CD4-positive, alpha-beta T cell treated with Interleukin-6 for 4 hours (primary cell): ENCODE data around the gene PLCH1.

Experiments used
- DNase-seq: peaks from one replicate; pipeline ENCODE4 v3.0.0-alpha.2; 2020; ENCODE audit warnings: mixed read lengths

PLCH1 gene

DNA sequence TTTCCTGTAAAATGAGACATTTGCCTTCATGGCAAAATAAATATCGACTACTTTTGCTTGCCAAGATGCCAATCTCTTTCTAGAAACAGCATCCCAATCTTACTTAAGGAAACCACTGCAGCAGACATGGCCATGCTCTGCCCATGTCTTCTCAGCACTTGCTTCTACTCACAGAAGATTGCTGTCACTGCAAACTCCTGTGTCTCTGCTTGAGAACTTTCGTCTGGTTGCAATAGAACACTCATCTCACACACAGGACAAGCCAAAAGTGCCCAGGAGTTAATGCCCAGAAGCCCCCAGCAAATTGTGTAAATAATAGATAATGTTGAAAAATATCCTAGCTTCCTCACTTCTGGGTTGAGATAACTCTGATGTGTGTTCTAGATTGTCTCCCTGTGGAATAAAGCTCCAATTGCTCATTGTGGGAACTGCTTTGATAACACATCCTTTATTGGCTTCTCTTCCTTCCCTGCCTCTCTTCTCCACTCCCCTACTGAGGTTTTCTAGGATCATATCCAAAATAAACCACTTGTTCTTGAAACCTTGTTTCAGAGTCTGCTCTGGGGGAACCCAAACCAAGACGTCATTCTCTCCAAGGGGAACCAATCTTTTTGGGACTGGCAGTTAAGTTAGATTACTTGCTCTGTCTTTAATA is 295.1 kb downstream of the PLCH1 start:
- no peak for DNase-seq

DNA sequence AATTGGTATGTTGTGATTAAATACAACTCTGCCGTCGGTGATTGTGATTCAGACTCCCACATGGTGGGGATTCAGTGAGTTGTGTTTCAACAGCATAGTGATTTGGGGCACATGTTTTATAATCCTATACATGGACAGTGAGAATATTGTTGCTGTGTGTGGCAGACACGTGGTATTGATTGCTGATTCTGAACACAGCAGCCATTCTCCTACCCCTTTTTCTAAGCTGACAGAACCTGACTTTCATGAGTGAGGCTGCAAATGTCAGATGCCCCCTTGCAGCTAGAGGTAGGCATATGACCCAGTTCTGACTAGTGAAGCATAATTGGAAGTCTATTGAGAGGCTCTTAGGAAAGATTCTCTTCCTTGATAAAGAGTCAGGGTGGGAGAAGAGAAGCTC is 296.3 kb downstream of the PLCH1 start:
- no peak for DNase-seq

DNA sequence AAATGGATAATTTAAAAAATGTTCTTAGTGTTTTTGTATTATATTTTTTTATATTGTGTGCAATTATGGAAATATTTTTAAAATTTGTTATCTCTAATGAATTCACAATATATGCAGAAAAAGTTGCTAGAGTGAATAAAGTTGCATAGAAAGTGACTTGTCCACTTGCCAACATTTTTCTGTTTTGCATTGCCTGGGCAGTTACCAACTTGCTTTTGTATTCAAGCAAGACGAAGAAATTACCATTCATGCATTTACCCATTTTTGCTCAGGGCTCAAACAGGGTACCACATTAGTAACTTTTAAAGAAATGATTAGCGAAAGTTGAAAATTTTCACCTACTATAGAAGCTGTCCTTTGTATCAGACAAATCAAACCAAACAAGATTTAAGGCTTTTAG is 298.5 kb downstream of the PLCH1 start:
- no peak for DNase-seq

DNA sequence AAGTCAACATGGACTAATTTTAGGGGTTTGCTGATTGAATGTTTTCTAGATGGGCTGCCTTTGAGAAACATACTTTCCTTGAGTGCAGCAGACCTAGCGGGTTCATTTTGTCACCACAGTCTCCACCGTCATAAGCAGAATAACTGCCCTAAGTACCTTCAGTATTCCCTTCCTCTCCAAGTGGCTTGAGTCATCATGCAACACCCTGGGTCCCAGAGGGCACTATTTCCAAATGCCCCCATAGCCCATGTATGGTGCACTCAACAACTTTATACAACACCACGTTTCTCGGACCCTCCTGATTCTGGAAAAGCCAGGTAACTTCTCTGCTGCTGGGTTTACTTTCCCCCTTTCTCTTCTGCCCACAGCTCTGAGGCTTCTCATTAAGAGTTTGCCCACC is 300.1 kb downstream of the PLCH1 start:
- no peak for DNase-seq

DNA sequence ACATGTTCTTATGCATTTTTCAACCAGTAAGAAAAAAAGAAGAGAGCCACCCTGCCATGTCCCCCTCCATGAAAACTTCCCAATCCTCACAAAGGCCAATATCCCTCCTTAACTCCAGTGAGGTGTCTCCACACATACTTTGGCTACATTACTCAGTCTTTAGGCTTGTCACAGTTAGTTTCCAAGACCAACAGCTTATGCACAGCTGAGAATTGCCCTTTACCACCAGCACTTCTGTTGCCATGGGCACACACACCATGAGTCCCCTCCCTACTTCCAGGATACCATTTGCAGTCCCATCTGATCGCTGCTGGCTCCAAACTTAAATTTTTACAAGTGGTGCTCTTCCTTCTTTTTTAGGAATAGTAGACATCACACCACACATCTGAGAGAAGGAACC is 301.1 kb downstream of the PLCH1 start:
- DNase-seq: no peak

DNA sequence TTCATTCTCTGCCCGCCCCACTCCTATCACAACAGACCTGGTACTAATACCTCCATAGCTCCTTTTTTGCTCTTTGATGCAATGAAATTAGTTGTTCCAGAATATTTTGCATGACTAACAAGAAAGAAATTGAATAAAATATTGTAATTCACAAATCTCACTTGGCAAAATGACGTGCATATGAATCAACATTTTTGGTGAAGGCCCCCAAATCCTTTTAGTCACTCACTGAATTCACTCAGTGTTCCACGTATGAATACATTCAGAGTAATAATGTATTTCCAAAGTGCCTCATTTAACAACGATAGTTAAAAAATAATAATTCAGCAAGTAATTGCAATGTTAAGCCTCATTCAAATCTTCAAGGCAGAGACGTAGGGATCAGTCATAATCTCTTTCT is 302.8 kb downstream of the PLCH1 start:
- no peak for DNase-seq

DNA sequence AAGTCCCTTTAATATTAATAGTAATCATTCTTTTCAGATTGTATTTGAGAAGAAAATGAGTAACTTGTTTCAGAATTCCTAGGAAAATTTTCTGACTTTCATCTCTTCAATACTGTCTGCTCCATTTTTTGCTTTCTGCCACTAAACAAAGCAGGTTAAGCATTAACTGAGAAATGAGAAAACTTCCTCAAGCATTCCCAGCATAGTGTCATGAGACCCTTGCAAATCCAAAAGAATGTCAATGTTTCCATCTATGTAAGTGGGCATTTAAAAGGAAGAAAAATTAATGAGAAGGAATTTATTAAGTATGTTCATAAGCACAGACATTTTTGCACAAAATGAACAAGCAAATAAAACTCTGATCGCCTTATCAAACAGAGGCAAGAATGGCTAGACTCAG is 303.4 kb downstream of the PLCH1 start:
- no peak for DNase-seq

DNA sequence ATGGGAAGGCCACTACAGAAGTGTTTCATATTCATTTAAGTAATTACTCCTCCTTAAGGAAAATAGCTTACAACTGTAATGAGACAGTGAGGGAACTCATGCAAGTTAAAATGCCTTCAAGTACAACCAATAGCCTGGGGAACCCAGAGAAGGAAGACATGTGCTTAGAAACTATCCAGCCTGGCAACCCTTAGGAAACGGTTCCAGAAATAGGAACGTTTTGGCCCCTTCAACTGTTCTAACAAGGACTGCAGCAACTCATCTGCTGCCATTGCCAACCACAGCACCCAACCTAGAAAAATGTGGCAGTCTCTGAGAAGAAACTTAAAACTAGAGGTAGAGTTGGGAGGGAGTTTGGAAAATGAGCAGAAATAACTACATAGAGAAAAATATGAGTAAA is 303.8 kb downstream of the PLCH1 start:
- no peak for DNase-seq

DNA sequence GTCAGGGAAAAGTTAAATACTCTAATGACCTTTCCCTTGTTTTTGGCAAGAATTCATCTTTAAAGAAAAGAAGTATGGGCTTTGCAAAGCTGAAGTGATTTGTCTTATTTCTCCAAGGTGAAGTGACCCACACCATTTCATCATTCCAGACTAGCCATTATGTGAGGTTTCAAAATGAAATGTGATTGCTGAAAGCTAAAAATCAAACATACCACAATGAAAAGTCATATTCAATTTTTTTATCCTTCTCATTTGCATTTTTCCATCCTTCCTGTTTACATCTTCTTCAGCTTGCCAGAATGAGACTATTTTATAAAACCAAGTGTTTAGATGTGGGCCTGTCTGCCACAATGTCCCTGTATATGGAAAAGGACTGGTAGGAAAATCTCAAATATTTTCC is 309.1 kb downstream of the PLCH1 start:
- no peak for DNase-seq

DNA sequence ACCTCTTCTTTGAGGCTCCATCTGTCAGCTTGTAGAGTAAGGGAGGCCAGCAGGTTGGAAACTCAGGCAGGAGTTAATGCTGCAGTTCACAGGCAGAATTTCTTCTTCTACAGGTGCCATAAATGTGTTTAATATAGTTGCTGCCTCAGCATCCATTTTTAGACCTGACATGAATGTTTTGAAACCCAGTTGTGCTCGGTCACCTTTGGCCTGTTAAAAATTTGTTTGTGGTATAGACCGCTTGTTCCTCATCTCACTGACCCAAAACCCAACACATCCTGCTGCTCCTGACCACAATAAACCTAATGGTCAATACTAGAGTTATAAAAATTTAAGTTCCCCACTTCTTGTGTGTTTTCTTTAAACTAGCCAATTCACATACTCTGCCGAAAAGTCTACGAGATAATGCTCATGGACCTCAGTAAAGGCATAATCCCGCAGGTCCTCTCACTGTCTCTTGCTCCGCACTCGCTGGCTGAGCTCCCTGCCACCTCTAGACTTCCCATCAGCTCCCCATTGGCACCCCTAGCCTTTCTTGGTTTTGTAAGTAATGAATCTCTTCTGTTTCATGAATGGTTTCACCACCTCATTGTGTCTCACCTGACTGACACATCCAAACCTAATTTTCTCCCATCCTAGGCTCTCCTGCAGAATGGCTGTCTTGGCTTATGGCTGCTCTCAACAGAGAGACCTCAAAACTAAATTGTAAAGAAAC is 312.9 kb downstream of the PLCH1 start:
- DNase-seq: no peak

DNA sequence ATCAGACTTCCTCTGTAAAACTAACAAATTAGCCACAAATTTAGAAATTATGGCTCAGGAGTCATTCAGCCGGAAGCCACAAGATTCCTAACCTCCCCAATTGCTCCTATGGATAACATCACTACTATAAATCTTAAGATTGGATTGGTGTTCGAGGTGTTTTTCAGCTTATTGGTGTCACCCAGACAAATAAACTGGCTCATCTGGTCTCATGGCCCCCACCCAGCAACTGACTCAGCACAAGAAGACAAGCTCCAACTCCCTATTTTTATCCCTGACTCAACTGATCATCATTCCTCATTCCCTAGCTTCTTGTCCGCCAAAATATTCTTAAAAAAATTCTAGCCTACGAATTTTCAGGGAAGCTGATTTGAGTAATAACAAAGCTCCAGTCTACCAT is 316.3 kb downstream of the PLCH1 start:
- DNase-seq: no peak

DNA sequence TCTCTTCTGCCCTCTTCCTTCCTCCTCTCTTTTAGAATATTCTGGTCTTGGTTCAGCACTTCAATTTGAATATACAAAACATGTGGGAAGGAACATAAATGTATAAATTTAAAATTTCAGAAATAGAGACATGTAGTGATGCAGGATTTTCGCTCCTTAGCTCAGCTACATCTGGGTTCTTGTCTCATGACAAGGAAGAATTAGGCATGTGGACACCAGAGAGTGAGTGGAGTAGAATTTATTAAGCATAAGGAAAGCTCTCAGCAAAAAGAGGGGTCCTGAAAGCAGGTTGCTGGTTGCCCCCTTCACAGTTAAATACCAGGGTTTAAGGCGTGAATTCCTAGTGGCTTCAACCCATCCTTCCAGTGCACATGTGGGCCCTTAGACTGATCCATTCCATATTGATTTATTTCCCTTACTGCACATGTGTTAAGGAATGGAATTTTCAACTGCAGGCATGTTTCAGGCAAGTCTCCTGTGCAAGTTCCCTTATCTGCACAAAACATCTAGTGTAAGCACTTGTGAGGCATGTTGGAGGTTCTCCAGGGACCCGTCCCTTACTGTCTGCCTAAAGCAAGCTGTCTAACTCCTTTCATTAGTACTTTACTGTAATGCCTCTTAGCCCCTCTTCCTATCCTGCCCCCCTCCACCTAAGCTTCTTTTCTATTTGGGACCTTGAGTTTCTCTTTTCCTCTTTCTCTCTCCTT is 318.2 kb downstream of the PLCH1 start:
- no peak for DNase-seq

DNA sequence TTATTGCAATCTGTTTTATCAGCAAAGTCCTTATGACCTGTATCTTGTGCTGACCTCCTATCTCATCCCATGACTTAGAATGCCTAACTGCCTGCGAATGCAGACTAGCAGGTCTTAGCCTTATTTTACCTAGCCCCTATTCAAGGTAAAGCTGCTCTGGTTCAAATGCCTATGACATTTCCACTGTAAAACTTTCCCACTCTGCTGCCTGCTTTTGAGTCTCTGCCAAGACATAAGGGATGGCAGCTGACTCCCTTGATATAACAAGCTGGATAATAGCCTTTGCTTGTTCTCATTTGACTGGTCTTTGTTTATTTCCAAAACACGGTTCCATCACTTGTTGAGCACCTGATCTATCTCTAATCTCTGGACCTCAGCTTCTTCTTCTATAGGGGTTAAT is 319.5 kb downstream of the PLCH1 start:
- no peak for DNase-seq

DNA sequence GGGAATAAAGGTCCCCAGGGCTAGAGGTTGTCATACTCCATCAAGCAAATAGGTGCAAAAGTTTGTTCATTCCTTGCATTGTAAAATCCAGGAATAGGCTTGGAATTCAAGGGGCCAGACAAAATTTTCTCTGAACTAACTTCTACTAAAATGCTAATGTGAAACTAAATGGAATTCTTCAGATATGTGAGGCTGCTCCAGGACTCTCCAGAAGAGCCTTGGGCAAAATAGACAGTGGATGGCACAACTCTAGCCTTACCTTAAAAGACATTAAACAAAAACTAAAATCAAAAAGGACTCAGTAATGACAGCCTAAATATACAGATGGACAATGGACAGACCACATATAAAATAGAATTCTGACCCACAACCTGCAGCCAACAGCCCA is 320.6 kb downstream of the PLCH1 start:
- DNase-seq: no peak

DNA sequence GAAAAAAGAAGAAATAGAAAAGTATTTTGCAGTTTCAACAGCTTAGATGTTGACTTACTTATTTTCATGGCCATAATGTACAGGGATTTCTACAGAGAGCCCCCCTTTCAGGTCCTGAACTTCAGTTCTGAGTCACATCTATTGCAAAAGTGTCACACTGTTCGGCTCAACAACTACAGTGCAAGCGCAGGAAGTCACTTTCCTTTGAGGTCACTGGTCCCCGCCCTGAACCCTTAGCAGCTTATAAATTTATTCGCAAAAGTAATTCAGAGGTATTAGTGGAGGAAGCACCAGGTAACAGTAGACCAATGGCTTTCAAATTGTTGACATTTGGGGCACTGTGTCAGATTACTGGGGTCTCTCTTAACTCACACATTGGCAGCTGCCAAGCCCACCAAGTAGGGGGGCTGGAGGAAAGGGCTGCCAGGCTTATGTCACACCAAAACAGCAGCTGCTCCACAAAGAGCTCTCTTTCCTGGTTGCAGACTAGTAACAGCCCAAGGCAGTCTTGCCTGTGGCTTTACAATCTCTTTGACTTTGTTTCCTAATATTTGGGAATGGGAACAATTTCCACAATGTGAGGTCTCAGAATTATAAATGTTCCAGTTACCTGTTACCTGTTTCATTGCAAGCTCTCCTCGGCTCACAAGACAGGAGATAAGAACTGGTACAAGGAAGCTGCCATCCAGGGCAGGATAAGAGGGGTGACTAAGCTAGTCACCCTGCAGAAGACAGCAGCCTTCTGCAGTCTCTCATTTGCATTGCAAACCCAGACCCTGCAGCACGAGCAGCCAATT is 321.1 kb downstream of the PLCH1 start:
- DNase-seq: no peak

DNA sequence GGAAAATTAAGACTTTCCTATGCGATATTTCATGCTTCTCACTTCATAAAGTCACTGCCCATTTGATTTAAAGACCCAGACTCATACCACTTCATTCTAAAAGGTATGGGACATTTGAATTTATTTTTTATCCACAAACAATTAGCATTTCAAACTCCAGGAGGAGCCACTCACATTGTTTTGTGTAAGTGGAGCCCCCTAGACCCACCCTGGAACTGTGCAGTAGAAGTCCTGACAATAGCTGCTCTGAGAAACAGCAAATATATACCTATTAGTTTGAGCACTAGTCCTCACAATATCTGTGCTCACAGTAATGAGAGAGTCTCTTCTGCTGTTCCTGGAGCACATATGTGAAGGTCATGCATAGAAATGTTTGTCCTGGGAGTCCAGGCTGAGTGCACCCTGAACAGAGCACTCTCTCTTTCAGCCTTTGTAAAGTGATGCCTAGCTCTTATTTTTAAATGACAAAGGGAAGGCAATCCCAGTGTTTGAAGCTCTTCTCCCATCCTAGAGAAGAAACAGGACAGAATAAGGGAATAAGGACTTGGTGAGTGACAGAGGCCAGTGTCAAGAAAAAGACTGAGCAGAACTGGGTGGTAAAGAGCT is 323.9 kb downstream of the PLCH1 start:
- no peak for DNase-seq

DNA sequence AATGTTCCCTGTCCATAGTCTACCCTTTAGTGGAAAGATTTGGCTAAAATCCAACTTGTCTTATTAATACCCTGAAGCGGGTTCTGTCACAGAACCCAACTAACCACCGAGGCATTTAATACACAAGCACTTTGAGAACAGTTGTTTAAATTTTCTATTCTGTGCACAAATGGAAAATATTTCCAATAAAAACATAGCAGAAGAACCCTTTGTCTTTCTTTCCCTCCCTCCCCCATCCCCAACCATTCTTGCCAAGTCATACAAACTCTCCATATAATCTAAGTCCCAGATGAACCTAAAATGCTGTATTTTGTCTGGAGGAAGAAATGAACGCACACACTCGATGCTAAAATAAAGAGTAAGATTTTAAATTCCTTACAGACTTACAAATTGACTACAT is 324.5 kb downstream of the PLCH1 start:
- no peak for DNase-seq

DNA sequence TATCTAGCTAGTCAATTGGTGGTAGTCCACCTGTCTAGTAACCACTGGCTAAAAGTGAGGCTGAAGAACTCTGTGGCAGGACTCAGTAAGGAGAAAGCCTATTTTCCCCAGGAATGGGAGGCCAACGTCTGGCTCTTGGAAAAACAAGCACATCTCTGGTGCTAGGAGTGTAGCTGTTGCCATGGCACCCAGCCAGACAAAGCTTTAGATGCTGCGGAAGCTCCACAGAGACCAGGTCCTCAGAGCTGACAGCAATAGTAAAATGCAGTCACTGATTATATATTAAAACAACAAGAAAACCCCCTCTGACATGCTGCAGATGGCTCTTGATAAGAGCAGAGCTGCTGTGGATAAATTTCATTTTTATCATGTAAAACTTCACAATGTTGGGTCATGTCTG is 326.5 kb downstream of the PLCH1 start:
- DNase-seq: no peak

DNA sequence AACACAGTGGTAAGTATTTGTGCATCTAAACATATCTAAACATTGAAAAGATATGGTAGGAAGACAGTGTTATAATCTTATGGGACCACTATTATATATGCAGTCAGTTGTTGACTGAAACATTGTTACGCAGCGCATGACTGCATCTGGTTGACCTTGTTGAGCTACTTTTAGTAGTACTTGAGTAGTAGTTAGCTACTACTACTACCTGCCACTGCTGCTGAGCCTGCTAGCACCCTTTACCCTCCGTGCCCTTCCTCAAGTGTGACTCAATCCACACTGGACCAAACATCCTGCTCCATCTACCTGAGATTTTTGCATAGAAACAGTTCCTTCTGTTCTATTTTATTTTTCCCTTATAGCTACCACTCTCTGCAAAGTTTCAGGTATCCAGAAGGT is 327.8 kb downstream of the PLCH1 start:
- no peak for DNase-seq

DNA sequence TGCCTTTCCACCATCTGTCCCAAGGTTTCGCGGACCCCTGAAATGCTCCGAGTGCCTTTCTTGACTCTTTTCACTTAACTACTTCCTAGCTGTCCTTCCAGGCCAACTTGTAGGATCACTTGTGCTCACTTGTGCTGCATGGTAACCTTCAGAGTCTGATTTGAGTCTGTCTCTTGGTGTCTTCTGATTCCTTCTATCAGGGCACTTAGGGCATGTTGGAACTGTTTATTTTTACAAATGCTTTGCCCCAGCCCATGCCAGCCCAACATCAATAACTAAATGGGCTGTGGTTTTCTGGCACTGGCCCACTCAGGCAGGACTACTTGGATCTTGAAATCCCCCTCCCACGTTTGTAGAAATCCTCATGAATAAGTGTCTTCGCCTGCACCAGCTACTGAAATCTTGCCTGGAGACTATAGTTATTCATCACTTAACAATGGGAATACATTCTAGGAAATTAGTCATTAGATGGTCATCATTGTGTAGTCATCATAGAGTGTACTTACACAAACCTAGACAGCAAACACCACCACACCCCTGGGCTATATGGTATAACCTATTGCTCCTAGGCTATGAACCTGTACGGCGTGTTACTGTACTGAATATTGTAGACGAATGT is 328.3 kb downstream of the PLCH1 start:
- DNase-seq: no peak

DNA sequence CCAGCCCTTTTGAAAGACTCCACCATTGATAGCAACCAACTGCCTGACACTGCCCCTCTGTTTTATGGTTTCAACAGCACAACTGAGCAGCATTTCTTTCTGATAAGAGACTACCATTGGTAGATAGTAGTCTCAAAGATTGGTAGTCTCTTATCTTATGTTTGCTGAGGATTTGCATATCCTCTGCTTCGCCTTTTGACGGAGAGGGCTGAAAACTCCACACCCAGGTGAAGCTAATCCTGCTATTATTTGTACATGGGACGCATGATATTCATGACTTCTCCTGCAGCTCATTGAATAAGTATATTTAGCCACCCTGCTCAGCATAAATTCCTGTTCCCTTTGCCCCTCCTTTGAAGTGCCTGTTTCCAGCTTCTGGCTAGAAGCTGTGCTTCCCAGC is 332.0 kb downstream of the PLCH1 start:
- no peak for DNase-seq

DNA sequence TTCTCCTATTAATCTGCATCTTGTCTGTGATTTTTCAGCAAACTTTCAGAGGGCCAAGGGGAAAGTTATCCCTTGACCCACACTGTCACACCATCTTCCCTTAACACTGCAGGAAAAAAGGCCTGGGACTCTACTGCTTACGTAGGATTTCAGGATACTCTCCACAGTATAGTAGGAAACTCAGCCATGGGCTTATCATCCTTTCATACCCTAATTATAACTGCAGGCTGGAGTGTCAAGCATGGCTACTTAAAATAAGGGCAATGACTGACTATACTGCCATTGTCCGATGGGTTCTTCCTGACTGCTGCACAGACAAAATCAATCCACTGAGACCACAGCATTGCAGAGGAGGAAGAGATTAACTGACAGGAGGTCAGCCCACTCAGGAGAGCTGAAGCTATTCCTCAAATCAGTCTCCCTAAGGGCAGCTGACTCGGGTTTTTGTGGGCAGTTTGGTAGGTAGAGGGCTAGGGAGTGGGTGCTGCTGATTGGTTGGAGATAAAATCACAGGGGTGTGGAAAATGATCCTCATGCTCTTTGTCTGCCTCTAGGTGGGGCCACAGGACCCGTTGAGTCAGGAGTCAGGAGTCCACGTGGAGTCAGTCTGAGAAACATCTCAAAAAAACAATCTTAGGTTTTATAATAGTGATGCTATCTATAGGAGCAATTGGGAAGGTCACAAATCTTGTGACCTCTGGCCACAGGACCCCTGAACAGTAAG is 333.2 kb downstream of the PLCH1 start:
- no peak for DNase-seq
